ENCODE results near the gene ZNF467.

ZNF467 gene

GRCh38 chr7:149809215-149809614 is 35.8 kb upstream of the ZNF467 start:
- H3K9me3 ChIP-seq, result no peaks in the 10 kb centered on the region
- no peaks in the 10 kb centered on the region for H3K27me3 ChIP-seq
- H3K4me3 ChIP-seq (ENCODE audit: low read depth, low read length), result no peak overlapping the region
- no peaks in the 10 kb centered on the region for H3K36me3 ChIP-seq
- no peaks in the 10 kb centered on the region for H3K4me1 ChIP-seq
- TF ChIP-seq CTCF (IDR thresholded peaks at IDR 0.05; ENCODE audit: low read depth, low read length), result no peak
- no peak for DNase-seq

GRCh38 chr7:149808311-149808710 is 34.9 kb upstream of the ZNF467 start:
- DNase-seq, result no peak
- TF ChIP-seq CTCF (IDR thresholded peaks at IDR 0.05; ENCODE audit: low read depth, low read length), result no peak
- Histone ChIP-seq H3K4me3 (ENCODE audit: low read depth, low read length) (no peak overlapping the region), H3K27me3 (no peaks in the 10 kb centered on the region), H3K36me3 (no peaks in the 10 kb centered on the region), H3K4me1 (no peaks in the 10 kb centered on the region), H3K9me3 (no peaks in the 10 kb centered on the region)

GRCh38 chr7:149806726-149807125 is 33.3 kb upstream of the ZNF467 start:
- Histone ChIP-seq H3K4me3 (ENCODE audit: low read depth, low read length) (no peak overlapping the region), H3K27me3 (no peaks in the 10 kb centered on the region)

GRCh38 chr7:149804106-149804505 is 30.7 kb upstream of the ZNF467 start:
- TF ChIP-seq CTCF (IDR thresholded peaks at IDR 0.05; ENCODE audit: low read depth, low read length), result no peak
- no peaks in the 10 kb centered on the region for H3K27me3 ChIP-seq
- no peak for DNase-seq
- no peaks in the 10 kb centered on the region for H3K36me3 ChIP-seq
- no peaks in the 10 kb centered on the region for H3K9me3 ChIP-seq
- H3K4me1 ChIP-seq, result no peaks in the 10 kb centered on the region
- H3K4me3 ChIP-seq (ENCODE audit: low read depth, low read length), result no peak overlapping the region

More at GRCh38 chr7:149806726-149807125, 33.3 kb upstream of the ZNF467 start:
- Histone ChIP-seq H3K9me3 (no peaks in the 10 kb centered on the region), H3K36me3 (no peaks in the 10 kb centered on the region), H3K4me1 (no peaks in the 10 kb centered on the region)
- TF ChIP-seq CTCF (IDR thresholded peaks at IDR 0.05; ENCODE audit: low read depth, low read length), result no peak
- DNase-seq, result no peak

GRCh38 chr7:149803551-149804074 is 30.2 kb upstream of the ZNF467 start:
- H3K27me3 ChIP-seq, result no peaks in the 10 kb centered on the region
- DNase-seq, result no peak

More at GRCh38 chr7:149803551-149804074, 30.2 kb upstream of the ZNF467 start:
- Histone ChIP-seq H3K9me3 (no peaks in the 10 kb centered on the region), H3K4me1 (no peaks in the 10 kb centered on the region), H3K36me3 (no peaks in the 10 kb centered on the region), H3K4me3 (ENCODE audit: low read depth, low read length) (no peak overlapping the region)
- no peak for TF ChIP-seq CTCF (IDR thresholded peaks at IDR 0.05; ENCODE audit: low read depth, low read length)

All from BE2C (cell line).